HepG2 (cell line): ENCODE results near the gene ITGB6. TPM values are rescaled to one million over a fixed set of nuclear protein-coding genes. Genes with fewer than 3 reads are reported as not detected.

Experiments used
- ATAC-seq: fragments of 200-7000 bp; cut with Tn5 transposase; 3 replicates; pipeline ENCODE4 v1.9.1; 2020; ENCODE audit warnings: mild to moderate bottlenecking, moderate library complexity
- BruUV-seq: library from RNA; stranded (reverse); fragments of 400-500 nt; replicated peaks from 2 replicates; lab custom pipeline; 2021; lab: Mats Ljungman, UMichigan
- CTCF ChIA-PET: fragments of 300-600 bp; formaldehyde crosslinking; extraction: SDS; loops from one replicate; lab custom pipeline; 2021; ENCODE audit warnings: low total read pairs, inconsistent platforms, low intra/inter-chr PET ratio; lab: Yijun Ruan, JAX
- POLR2A ChIA-PET: fragments of 350-600 bp; sonication (Branson Sonifier 250); formaldehyde crosslinking; loops from one replicate; lab custom pipeline; 2020; ENCODE audit warnings: antibody characterized with exemption, inconsistent platforms; lab: Yijun Ruan, JAX
- DNase-seq: peaks from one replicate; pipeline ENCODE4 v3.0.0-alpha.2; 2015; ENCODE audit warnings: low spot score
- FAIRE-seq: peaks from 3 replicates; lab custom pipeline; 2011; peaks lifted over from hg19 to GRCh38; lab: Jason Lieb, UNC
- H2AFZ ChIP-seq: one replicate; pipeline ENCODE4 v1.6.1; 2011; ENCODE audit warnings: low read length, inconsistent platforms
- H3K27ac ChIP-seq: fragments of 300-600 bp; 3 replicates; pipeline ENCODE4 v1.8.0; 2011; ENCODE audit warnings: mixed run types, mild to moderate bottlenecking, mixed read lengths, low read length, inconsistent platforms; ENCODE audit not compliant: insufficient read depth; ENCODE audit errors: extremely low read length
- H3K27me3 ChIP-seq, 2 experiments: fragments of 200-600 bp in 1 of 2; 2 replicates in 1 of 2; 3 replicates in 1 of 2; pipeline versions ENCODE4 v1.6.0 to v1.8.0; 2011; ENCODE audit warnings: low read length in 2 of 2, mild to moderate bottlenecking in 2 of 2, moderate library complexity in 2 of 2, inconsistent platforms in 1 of 2; ENCODE audit not compliant: insufficient read depth in 2 of 2, control insufficient read depth in 1 of 2
- H3K36me3 ChIP-seq, 2 experiments: fragments of 200-600 bp in 1 of 2; replicated peaks in 1 of 2; 2 replicates in 1 of 2; 3 replicates in 1 of 2; pipeline versions ENCODE4 v1.5.1 to v1.8.0; 2011; ENCODE audit warnings: low read length in 2 of 2, inconsistent platforms in 1 of 2; ENCODE audit not compliant: insufficient read depth in 2 of 2, control insufficient read depth in 1 of 2
- H3K4me1 ChIP-seq: 2 replicates; pipeline ENCODE4 v1.5.1; 2012; ENCODE audit warnings: low read length, inconsistent platforms; ENCODE audit not compliant: insufficient read depth
- H3K4me2 ChIP-seq: 2 replicates; pipeline ENCODE4 v1.6.0; 2011; ENCODE audit warnings: low read depth, low read length, inconsistent platforms
- H3K4me3 ChIP-seq, 3 experiments: fragments of 200-600 bp in 1 of 3; sonication (generic), shearing (Covaris generic) in 1 of 3; replicated peaks in 1 of 3; 2 replicates each; pipeline ENCODE4 v1.5.1; 2011 to 2016; ENCODE audit warnings: low read length in 3 of 3, inconsistent platforms in 2 of 3, low read depth in 2 of 3, mild to moderate bottlenecking in 2 of 3, control low read depth in 1 of 3, mixed read lengths in 1 of 3; ENCODE audit not compliant: insufficient read depth in 1 of 3
- H3K79me2 ChIP-seq: one replicate; pipeline ENCODE4 v1.6.1; 2011; ENCODE audit warnings: low read length, inconsistent platforms; ENCODE audit not compliant: insufficient read depth
- H3K9ac ChIP-seq: 2 replicates; pipeline ENCODE4 v1.6.0; 2011; ENCODE audit warnings: mild to moderate bottlenecking, low read depth, low read length, inconsistent platforms; ENCODE audit not compliant: insufficient read depth
- H3K9me3 ChIP-seq: 2 replicates; pipeline ENCODE4 v1.5.1; 2012; ENCODE audit warnings: mild to moderate bottlenecking, low read length
- H4K20me1 ChIP-seq: 2 replicates; pipeline ENCODE4 v1.6.0; 2011; ENCODE audit warnings: inconsistent platforms, mild to moderate bottlenecking, low read length, moderate library complexity; ENCODE audit not compliant: insufficient read depth
- ATAD3A ChIP-seq: sonication (generic); formaldehyde crosslinking; IDR thresholded peaks from 2 replicates; pipeline ENCODE4 v1.4.0; 2020; ENCODE audit warnings: missing genetic modification reagents
- CREBL2 ChIP-seq: sonication (generic); formaldehyde crosslinking; IDR thresholded peaks from 2 replicates; pipeline ENCODE4 v1.8.1; 2023; ENCODE audit warnings: missing genetic modification reagents, mild to moderate bottlenecking, borderline replicate concordance
- DBP ChIP-seq: sonication (generic); formaldehyde crosslinking; IDR thresholded peaks from 2 replicates; pipeline ENCODE4 v1.4.0; 2020; ENCODE audit warnings: missing genetic modification reagents; ENCODE audit errors: not compliant biosample characterization
- KDM5A ChIP-seq: fragments of 200-600 bp; sonication (generic); IDR thresholded peaks from 2 replicates; pipeline ENCODE4 v1.7.0; 2018; ENCODE audit warnings: antibody characterized with exemption, mild to moderate bottlenecking, low read length, borderline replicate concordance
- NR2F1 ChIP-seq, 2 experiments: fragments of 450-650 bp in 1 of 2; formaldehyde crosslinking in 1 of 2; IDR thresholded peaks; 2 replicates each; pipeline versions ENCODE4 v1.5.0 to v1.6.1; 2016 to 2020; ENCODE audit warnings: mild to moderate bottlenecking in 1 of 2, missing compliant biosample characterization in 1 of 2, missing genetic modification reagents in 1 of 2, moderate library complexity in 1 of 2
- SOX5 ChIP-seq: IDR thresholded peaks from 2 replicates; pipeline ENCODE4 v1.6.1; 2016; ENCODE audit warnings: borderline replicate concordance
- TEF ChIP-seq: sonication (generic); formaldehyde crosslinking; IDR thresholded peaks from 2 replicates; pipeline ENCODE4 v1.5.0; 2020; ENCODE audit warnings: missing genetic modification reagents
- TMF1 ChIP-seq: sonication (generic); formaldehyde crosslinking; IDR thresholded peaks from 2 replicates; pipeline ENCODE4 v1.8.1; 2022; ENCODE audit warnings: low read depth, missing genetic modification reagents
- TRAFD1 ChIP-seq: sonication (generic); formaldehyde crosslinking; IDR thresholded peaks from 2 replicates; pipeline ENCODE4 v1.5.1; 2020; ENCODE audit warnings: missing genetic modification reagents, mild to moderate bottlenecking, borderline replicate concordance
- ZGPAT ChIP-seq: IDR thresholded peaks from 2 replicates; pipeline ENCODE4 v1.6.1; 2016; ENCODE audit warnings: mild to moderate bottlenecking
- ZNF143 ChIP-seq: sonication (generic); formaldehyde crosslinking; IDR thresholded peaks from 2 replicates; pipeline ENCODE4 v1.4.0; 2020; ENCODE audit warnings: missing genetic modification reagents
- ZNF576 ChIP-seq: sonication (generic); formaldehyde crosslinking; IDR thresholded peaks from 2 replicates; pipeline ENCODE4 v1.4.0; 2020; ENCODE audit warnings: mild to moderate bottlenecking, missing genetic modification reagents
- ZNF672 ChIP-seq: sonication (generic); formaldehyde crosslinking; IDR thresholded peaks from 2 replicates; pipeline ENCODE4 v1.8.1; 2022; ENCODE audit warnings: missing genetic modification reagents
- WGBS: methylation state at CpG from one replicate; pipeline ENCODE4 v1.1.6; 2017; ENCODE audit warnings: low lambda C conversion rate; 5-methylcytosine and 5-hydroxymethylcytosine counted together
- in situ Hi-C: cut with HindIII; loops from 2 replicates; pipeline ENCODE4 v1.10.0; 2017; ENCODE audit warnings: low pct_unique_long_range_greater_than_20kb; ENCODE audit not compliant: extremely low pct_ligation_motif_present
- intact Hi-C: fragments of 100-400 bp; cut with micrococcal nuclease; formaldehyde crosslinking; loops from one replicate; pipeline ENCODE4 v1.10.0; 2022; ENCODE audit not compliant: unreplicated experiment
- polyA plus RNA-seq, 8 experiments: library from polyadenylated mRNA; depleted of rRNA in 3 of 8; stranded (reverse) in 7 of 8; unstranded in 1 of 8; fragments of >200 nt; fragmentation: Illumina TruSeq in 4 of 8; extraction: Trizol in 4 of 8; gene quantifications; 2 replicates each; pipeline versions ENCODE4 v1.2.1 to v1.2.3, GENCODE V29; 2011 to 2016; ENCODE audit warnings: low read depth in 4 of 8, missing spikeins in 1 of 8, mixed read lengths in 1 of 8; ENCODE audit not compliant: insufficient read depth in 1 of 8
- total RNA-seq, 5 experiments: library from RNA; depleted of rRNA; stranded (reverse); fragments of >200 nt; fragmentation: Illumina TruSeq; extraction: Trizol; gene quantifications; 2 replicates each; pipeline ENCODE4 v1.2.3, GENCODE V29; 2016; ENCODE audit warnings: low read depth in 1 of 5

Gene ITGB6
- total and polyA plus RNA-seq, 2 of the 13 experiments (the other 11 are each of a cell fraction or from before 2014, with no cell fraction given) = not detected

- no peak for TF ChIP-seq ZNF672 (CRISPR knock-in tag)
- no peak for TF ChIP-seq ATAD3A (CRISPR knock-in tag)
- TF ChIP-seq ZGPAT (CRISPR knock-in tag) = no peak
- no peak for TF ChIP-seq ZNF576
- TF ChIP-seq TMF1 (CRISPR knock-in tag) = no peak
- TF ChIP-seq TRAFD1 (CRISPR knock-in tag) = no peak
- no peak for TF ChIP-seq TEF (CRISPR knock-in tag)
- TF ChIP-seq NR2F1 (CRISPR knock-in tag; IDR thresholded peaks at IDR 0.05) = no peak
- TF ChIP-seq KDM5A = no peak
- no peak for TF ChIP-seq DBP (CRISPR knock-in tag)
- TF ChIP-seq CREBL2 = no peak
- no peak for TF ChIP-seq SOX5 (CRISPR knock-in tag)
- TF ChIP-seq ZNF143 (CRISPR knock-in tag) = no peak
- TF ChIP-seq, all 625 proteins: peak for 0
- no peak overlapping the region for H2AFZ ChIP-seq
- FAIRE-seq (no peak), DNase-seq (no peak), ATAC-seq (no peak)
- H3K79me2 ChIP-seq = no peaks in the 10 kb centered on the region
- BruUV-seq = no TSS peak
- H3K36me3 ChIP-seq = no peaks in the 10 kb centered on the region
- H3K9ac ChIP-seq = no peak overlapping the region
- 44% methylated on average over 2 of the region's 2 CpGs for WGBS
- no peaks in the 10 kb centered on the region; the same call in 1 of the 2 replicates for H3K4me1 ChIP-seq
- no peaks in the 10 kb centered on the region for H3K9me3 ChIP-seq
- no peak overlapping the region for H3K4me2 ChIP-seq
- in situ Hi-C loops = no loop called here
- no peak overlapping the region for H3K4me3 ChIP-seq
- intact Hi-C loops = no loop called here
- no peaks in the 10 kb centered on the region for H4K20me1 ChIP-seq
- H3K27me3 ChIP-seq = no peaks in the 10 kb centered on the region; a peak in 1 of 5 replicates
- CTCF ChIA-PET = no interaction called here
- POLR2A ChIA-PET = no interaction called here
- no peak overlapping the region for H3K27ac ChIP-seq
Observed at GRCh38 chr2:160201849-160202539, 1.9 kb upstream of the ITGB6 start.
